HepG2 (cell line): ENCODE measurements around the gene VASN. TPM values are rescaled to one million over a fixed set of nuclear protein-coding genes. Genes with fewer than 3 reads are reported as not detected.
A peak's percentile ranks its signal among the peaks of the same experiment; 100 is the strongest.

Experiments used
- ARID2 ChIP-seq: sonication (generic); formaldehyde crosslinking; IDR thresholded peaks from 2 replicates; pipeline ENCODE4 v1.8.1; 2022; ENCODE audit warnings: mild to moderate bottlenecking, missing genetic modification reagents, borderline replicate concordance
- EP300 ChIP-seq, 3 experiments: sonication (generic) in 1 of 3; formaldehyde crosslinking in 1 of 3; IDR thresholded peaks; 2 replicates each; pipeline versions ENCODE4 v1.5.1 to v1.6.1; 2011 to 2020; ENCODE audit warnings: low read depth in 2 of 3, low read length in 2 of 3, borderline replicate concordance in 1 of 3, improper control_type of control experiment in 1 of 3, mild to moderate bottlenecking in 1 of 3, missing genetic modification reagents in 1 of 3, moderate library complexity in 1 of 3
- GPN1 ChIP-seq: sonication (generic); formaldehyde crosslinking; IDR thresholded peaks from 2 replicates; pipeline ENCODE4 v1.5.1; 2020; ENCODE audit warnings: missing genetic modification reagents, borderline replicate concordance
- HBP1 ChIP-seq: IDR thresholded peaks from 2 replicates; pipeline ENCODE4 v1.6.1; 2016; ENCODE audit warnings: low read depth, control low read depth
- MXD4 ChIP-seq: IDR thresholded peaks from 2 replicates; pipeline ENCODE4 v1.6.1; 2016; ENCODE audit warnings: mild to moderate bottlenecking, missing biosample characterization, missing genetic modification reagents
- NFKB2 ChIP-seq: sonication (generic); formaldehyde crosslinking; IDR thresholded peaks from 2 replicates; pipeline ENCODE4 v1.4.0; 2020; ENCODE audit warnings: missing genetic modification reagents, borderline replicate concordance
- RXRA ChIP-seq: sonication (generic); formaldehyde crosslinking; IDR thresholded peaks from 2 replicates; pipeline ENCODE4 v1.5.1; 2020; ENCODE audit warnings: missing genetic modification reagents
- SIN3A ChIP-seq: IDR thresholded peaks from 2 replicates; pipeline ENCODE4 v1.6.1; 2011; ENCODE audit warnings: low read depth, mild to moderate bottlenecking, control low read depth, low read length, borderline replicate concordance
- SSRP1 ChIP-seq: IDR thresholded peaks from 2 replicates; pipeline ENCODE4 v1.6.1; 2016; ENCODE audit warnings: control low read depth
- TBX3 ChIP-seq: fragments of 450-650 bp; IDR thresholded peaks from 2 replicates; pipeline ENCODE4 v1.6.1; 2017; ENCODE audit warnings: antibody characterized with exemption, mild to moderate bottlenecking, inconsistent platforms, borderline replicate concordance
- TCF12 ChIP-seq, 2 experiments: fragments of 450-650 bp in 1 of 2; sonication (generic) in 1 of 2; formaldehyde crosslinking in 1 of 2; IDR thresholded peaks; 2 replicates each; pipeline versions ENCODE4 v1.6.1 to v1.8.0; 2017 to 2022; ENCODE audit warnings: antibody characterized with exemption in 1 of 2, mild to moderate bottlenecking in 1 of 2, missing genetic modification reagents in 1 of 2, moderate library complexity in 1 of 2
- TCF7 ChIP-seq: sonication (generic); IDR thresholded peaks from 2 replicates; pipeline ENCODE4 v1.6.1; 2016; ENCODE audit warnings: antibody characterized with exemption, low read depth
- TRIM22 ChIP-seq: fragments of 450-650 bp; IDR thresholded peaks from 2 replicates; pipeline ENCODE4 v1.6.1; 2017
- ZBTB25 ChIP-seq: IDR thresholded peaks from 2 replicates; pipeline ENCODE4 v1.6.1; 2018; ENCODE audit warnings: missing genetic modification reagents
- ZFAT ChIP-seq: sonication (generic); formaldehyde crosslinking; conservative IDR thresholded peaks from 2 replicates; pipeline ENCODE4 v1.8.1; 2023; ENCODE audit warnings: missing genetic modification reagents, inconsistent platforms
- ZFX ChIP-seq: sonication (generic); formaldehyde crosslinking; IDR thresholded peaks from 2 replicates; pipeline ENCODE4 v1.4.0; 2020; ENCODE audit warnings: mild to moderate bottlenecking, low read depth, missing genetic modification reagents, moderate library complexity
- ZMYM3 ChIP-seq: sonication (generic); formaldehyde crosslinking; IDR thresholded peaks from 2 replicates; pipeline ENCODE4 v1.5.1; 2020; ENCODE audit warnings: mild to moderate bottlenecking, missing genetic modification reagents
- ZNF253 ChIP-seq: sonication (generic); formaldehyde crosslinking; IDR thresholded peaks from 2 replicates; pipeline ENCODE4 v1.8.0; 2022; ENCODE audit warnings: mild to moderate bottlenecking, missing genetic modification reagents, borderline replicate concordance
- ZNF580 ChIP-seq: IDR thresholded peaks from 2 replicates; pipeline ENCODE4 v1.6.1; 2016; ENCODE audit warnings: low read depth, borderline replicate concordance
- ZNF747 ChIP-seq: sonication (generic); formaldehyde crosslinking; IDR thresholded peaks from 2 replicates; pipeline ENCODE4 v1.8.1; 2023; ENCODE audit warnings: missing genetic modification reagents, mild to moderate bottlenecking, borderline replicate concordance
- ZSCAN31 ChIP-seq: sonication (generic); formaldehyde crosslinking; IDR thresholded peaks from 2 replicates; pipeline ENCODE4 v1.5.0; 2020; ENCODE audit warnings: low read depth, mild to moderate bottlenecking, missing genetic modification reagents
- polyA plus RNA-seq, 8 experiments: library from polyadenylated mRNA; depleted of rRNA in 3 of 8; stranded (reverse) in 7 of 8; unstranded in 1 of 8; fragments of >200 nt; fragmentation: Illumina TruSeq in 4 of 8; extraction: Trizol in 4 of 8; gene quantifications; 2 replicates each; pipeline versions ENCODE4 v1.2.1 to v1.2.3, GENCODE V29; 2011 to 2016; ENCODE audit warnings: low read depth in 4 of 8, missing spikeins in 1 of 8, mixed read lengths in 1 of 8; ENCODE audit not compliant: insufficient read depth in 1 of 8
- total RNA-seq, 5 experiments: library from RNA; depleted of rRNA; stranded (reverse); fragments of >200 nt; fragmentation: Illumina TruSeq; extraction: Trizol; gene quantifications; 2 replicates each; pipeline ENCODE4 v1.2.3, GENCODE V29; 2016; ENCODE audit warnings: low read depth in 1 of 5

Gene VASN
- total and polyA plus RNA-seq, 2 of the 13 experiments (the other 11 are each of a cell fraction or from before 2014, with no cell fraction given) = 8.4 to 18.2 TPM

DNA sequence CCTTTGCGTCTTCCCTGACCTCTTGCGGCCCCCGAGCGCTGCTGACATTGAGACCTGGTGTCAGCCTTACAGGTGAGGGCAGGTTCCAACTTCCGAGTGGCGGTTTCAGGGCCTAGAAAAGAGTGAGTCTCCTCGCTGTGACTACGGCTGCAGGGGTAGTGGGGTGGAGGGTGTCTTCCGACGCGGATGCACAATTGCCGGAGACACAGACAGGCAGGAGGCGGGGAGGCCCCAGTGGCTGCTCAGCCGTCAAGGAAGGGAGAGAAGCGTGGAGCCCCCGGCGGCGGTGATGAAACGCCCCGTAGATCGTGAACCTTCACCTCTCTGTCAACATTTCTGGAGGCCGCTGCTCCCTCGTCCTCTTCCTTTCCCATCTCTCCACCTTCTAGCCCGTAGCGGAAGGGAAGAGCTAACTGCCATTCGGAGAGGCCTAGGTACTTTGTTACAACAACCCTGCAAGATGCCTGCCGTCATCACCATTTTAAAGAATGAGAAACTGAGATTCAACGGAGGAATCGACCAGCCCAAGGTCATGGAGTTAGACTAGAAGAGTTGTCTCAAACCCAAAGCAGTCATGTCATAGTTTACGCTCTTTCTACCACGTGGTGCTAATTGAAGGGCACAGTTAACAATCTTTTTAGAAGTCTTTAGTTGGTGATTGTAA lies 54.5 kb downstream of the VASN start (continued):
- TF ChIP-seq RXRA (CRISPR knock-in tag) (peak; percentile 88), TRIM22 (no peak), EP300 (IDR thresholded peaks at IDR 0.05; ENCODE audit: low read depth in 2 of 2, low read length in 2 of 2) (peak in 1 of 2 experiments; percentile 16; a peak in 1 of 4 replicates), EP300 (CRISPR knock-in tag; IDR thresholded peaks at IDR 0.05; ENCODE audit: borderline replicate concordance) (no peak; the same call in 1 of the 2 replicates), ZNF747 (peak; percentile 48; the same call in 1 of the 2 replicates), ZMYM3 (peak; percentile 63), ZFX (CRISPR knock-in tag) (peak; percentile 96), GPN1 (peak; percentile 68; the same call in 1 of the 2 replicates), ZFAT (CRISPR knock-in tag) (no peak), ZNF253 (CRISPR knock-in tag) (peak; percentile 73), TCF7 (peak; percentile 50), ZBTB25 (CRISPR knock-in tag) (peak; percentile 83; the same call in 1 of the 2 replicates), ZNF580 (CRISPR knock-in tag) (peak; percentile 95), MXD4 (CRISPR knock-in tag) (no peak; the same call in 1 of the 2 replicates), TBX3 (no peak), NFKB2 (peak; percentile 55; the same call in 1 of the 2 replicates), ARID2 (CRISPR knock-in tag) (no peak), SIN3A (peak; percentile 65; the same call in 1 of the 2 replicates), TCF12 (IDR thresholded peaks at IDR 0.05) (no peak), TCF12 (CRISPR knock-in tag; IDR thresholded peaks at IDR 0.05) (no peak), ZSCAN31 (CRISPR knock-in tag) (no peak; the same call in 1 of the 2 replicates), HBP1 (CRISPR knock-in tag) (peak; percentile 89; the same call in 1 of the 2 replicates), SSRP1 (CRISPR knock-in tag) (0 out of 2 replicates have a peak, but pooled peaks have one; percentile 17)
